ENCODE measurements around the gene AGPAT4.

Gene AGPAT4

DNA sequence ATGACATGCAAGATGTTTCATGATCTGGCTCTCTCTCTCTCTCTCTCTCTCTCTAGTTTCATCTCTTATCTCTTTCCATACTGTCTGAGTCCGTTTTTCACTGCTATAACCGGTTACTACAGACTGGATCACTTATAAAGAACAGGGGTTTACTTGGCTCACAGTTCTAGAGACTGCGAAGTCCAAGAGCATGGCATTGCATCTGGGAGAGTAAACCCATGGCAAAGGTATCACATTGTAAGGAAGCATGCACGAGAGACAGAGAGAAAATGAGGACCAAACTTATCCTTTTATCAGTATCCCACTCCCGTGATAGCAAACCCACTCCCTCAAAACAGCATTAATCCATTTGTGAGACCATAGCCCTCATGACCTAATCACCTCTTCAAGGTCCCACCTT lies 7.2 kb upstream of the AGPAT4 start:
- no peak for DNase-seq

DNA sequence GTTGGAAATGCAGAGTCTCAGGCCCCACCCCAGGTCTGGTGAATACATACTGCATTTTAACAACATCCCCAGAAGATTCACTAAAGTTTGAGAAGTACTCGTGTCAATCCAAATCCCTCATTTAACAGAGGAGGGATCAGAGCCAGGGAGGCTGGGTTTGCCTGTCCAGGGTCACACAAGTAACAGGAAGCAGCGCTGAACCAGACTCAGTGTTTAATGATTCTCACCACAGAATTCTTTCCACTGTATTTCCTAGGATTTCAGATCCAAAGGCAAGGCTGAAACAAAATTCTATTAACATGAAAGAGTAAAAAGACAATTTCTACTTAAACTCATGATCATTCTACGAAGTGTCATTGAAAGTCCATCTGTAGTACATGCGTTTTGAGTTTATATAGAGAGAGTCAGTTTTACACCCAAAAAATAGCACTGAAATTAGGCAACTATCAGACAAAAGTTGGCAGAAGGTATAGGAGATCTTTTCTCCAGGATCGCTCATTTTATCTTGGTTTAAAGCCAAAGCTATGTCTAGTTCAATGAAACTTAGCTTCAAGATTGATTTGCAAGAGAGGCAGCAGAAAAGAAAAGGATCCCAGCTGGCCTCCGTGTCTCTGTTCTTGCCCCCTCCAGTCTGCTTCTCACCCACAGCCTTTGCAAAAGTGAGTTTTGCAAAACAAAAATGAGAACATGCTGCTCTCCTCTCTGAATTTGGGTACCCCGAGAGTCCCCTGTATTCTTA lies 6.0 kb upstream of the AGPAT4 start:
- DNase-seq = no peak

DNA sequence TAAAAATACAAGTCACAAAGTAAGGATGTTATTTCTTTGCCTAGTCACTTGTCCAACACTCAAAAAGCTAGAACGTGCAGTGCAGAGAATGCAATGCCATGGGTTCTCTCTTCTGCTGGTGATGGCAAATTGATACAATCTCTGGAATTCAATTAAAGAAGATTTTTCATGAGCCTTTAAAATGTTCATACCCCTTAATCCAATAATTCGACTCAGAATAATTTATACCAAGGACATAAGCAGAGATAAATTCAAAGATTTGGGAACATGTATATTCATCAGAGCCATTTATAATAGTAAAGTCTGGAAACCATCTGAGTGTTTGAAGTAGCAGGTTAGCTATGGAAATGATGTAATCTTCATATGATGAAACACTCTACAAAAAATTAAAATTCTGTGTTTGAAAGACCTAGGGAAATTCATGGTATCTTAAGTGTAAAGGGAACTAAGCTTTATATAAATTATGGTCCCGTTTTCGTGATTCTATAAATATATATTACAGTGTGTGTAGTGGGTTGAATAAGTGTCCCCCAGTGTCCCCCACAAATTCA lies 2.8 kb upstream of the AGPAT4 start:
- no peak for DNase-seq

DNA sequence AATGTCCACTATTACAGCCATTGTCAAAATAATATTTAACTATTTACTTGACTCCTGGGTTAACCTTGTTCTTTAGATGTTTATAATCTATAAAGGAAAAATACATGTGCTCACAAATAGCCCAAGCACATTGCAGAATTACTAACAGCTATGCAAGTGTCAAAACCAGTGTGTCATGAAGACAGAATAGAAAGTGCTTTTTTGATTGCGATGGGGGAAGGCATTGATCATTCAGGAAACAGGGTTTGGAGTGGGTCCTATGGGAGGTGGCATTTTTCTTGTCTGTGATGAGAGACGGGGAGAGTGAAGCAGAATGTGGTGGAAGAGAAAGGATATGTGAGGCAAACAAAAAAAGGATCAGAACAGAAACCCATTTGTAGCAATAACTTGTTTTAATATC lies 1.0 kb upstream of the AGPAT4 start:
- no peak for DNase-seq

DNA sequence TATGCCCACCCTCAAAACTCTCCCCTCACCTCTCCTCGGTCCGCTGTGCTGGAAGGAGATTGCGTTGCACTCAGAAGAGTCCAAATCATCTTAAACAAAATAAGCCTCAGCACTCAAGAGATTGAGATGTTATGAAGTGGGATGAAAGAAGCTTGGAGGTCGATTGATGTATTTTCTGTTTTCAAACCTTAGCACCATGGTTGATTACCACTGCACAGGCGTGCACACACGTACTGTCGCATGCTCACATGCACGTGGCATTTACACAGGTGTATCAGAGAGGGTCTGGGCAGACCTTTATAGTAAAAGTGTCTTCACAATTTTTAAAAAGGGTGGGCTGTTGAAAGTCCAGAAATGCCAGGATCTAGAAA lies 612 bp upstream of the AGPAT4 start:
- DNase-seq = no peak

DNA sequence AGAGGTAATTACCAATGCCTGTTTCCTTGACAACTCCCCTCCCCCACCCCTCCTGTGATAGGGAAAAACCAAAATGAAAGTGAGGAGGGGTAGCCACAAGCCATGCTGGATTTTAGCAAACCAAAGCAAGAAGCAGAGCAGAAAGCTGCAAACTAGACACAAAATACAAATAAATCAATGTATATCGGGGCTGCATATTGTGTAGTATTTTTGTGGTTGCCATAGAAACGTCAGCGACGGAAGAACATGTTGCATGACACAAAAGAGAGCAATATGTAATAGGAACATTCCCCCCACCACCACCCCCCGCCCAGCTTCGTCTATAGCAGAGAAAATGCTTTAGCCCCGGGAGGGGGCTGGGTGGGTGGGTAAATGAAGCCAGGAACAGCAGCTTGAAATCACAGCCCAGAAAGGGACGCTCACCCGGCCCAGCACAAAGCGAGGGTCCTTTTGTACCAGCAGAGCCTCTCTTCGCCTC lies 548 bp downstream of the AGPAT4 start:
- DNase-seq = peak; percentile 48

DNA sequence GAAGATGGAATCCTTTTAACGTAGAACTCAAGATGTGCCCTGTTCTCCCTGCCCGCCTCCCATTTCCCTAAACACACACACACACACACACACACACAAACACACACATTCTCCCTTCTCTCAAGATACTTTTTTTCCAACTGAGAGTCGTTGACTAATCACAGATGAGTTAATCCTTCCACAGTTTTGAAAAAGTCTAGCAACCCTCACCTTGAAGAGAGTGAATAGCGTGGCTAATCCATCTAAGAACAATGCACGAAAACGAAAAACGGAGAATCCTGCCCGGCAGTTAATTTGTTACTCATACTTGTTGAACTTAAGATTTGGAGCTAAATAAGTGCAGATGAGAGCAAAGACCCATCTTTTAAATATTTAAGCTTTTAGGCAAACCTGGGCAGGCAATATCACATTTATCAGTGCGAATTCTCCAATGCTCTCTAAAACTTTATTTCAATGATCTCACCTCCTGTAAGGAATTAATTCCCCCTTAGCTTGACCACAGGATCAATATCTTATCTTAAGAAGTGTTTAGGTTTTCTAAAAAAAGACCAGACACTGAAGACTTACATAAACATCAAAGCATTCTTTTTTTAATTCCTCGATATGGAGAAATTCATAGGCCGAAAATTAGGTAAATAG lies 1.1 kb downstream of the AGPAT4 start:
- DNase-seq = no peak

DNA sequence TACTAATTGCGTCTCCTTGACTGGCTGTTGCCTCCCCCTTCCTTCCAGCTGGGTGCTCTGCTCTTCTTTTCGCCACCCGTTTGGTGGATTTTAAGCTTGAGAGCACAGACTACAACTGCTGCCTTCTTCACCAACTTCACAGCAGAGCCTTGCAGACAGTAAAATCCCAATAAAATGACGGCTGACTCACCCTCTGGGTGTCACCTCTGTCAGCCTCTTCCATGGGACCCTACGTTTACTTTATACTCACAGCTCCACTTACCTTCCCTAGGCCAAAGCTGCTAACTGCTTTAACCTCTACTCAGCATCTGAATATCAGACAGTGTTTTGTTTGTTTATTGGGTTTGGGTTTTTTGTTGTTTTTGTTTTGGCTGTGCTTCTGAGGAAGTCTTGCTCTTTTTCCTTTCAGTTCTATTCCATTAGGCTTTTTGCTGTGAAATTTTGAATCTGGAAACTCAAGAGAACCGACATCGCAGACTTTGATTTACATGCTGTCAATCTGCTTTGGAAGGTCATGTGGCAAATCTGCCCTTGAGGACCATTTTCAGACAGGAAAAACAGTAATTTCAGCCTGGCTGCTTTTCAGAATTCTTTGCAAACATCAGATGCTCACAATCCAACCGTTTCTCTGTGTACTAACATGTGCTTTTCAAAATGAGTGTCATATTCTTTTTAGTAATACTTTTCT lies 2.4 kb downstream of the AGPAT4 start:
- no peak for DNase-seq

DNA sequence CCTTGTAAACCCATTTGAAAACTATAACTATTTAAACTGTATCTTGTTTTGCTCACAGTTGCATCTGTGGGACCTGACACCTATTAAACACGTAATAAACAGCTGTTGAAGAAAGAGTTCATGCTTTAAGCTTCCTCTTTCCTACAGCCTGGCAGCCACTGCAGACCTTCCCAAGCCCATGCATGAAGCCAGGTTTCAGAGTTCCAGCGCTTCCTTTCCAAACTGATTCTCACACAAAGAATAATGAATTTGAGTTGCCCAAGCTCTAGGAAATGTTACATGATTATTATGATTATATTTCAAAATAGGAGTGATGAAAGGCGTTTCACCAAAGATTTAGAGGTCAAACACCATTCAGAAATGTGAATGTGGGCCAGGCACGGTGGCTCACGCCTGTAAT lies 3.7 kb downstream of the AGPAT4 start:
- no peak for DNase-seq

DNA sequence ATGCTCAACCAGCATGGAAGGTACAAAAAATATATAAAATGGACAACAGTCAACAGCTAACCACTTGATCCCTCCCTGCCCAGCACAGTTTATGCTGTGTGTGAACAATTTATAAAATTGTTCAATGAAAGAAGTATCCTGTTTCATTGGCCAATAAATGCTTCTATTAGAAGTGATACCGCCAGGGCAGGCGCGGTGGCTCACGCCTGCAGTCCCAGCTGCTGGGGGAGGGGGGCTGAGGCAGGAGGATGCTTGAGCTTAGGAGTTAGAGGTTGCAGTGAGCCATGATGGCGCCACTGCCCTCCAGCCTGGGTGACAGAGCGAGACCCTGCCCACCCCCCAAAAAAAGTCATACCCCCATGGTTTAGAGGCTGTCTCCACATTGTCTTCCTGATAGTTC lies 4.6 kb downstream of the AGPAT4 start:
- DNase-seq = no peak

DNA sequence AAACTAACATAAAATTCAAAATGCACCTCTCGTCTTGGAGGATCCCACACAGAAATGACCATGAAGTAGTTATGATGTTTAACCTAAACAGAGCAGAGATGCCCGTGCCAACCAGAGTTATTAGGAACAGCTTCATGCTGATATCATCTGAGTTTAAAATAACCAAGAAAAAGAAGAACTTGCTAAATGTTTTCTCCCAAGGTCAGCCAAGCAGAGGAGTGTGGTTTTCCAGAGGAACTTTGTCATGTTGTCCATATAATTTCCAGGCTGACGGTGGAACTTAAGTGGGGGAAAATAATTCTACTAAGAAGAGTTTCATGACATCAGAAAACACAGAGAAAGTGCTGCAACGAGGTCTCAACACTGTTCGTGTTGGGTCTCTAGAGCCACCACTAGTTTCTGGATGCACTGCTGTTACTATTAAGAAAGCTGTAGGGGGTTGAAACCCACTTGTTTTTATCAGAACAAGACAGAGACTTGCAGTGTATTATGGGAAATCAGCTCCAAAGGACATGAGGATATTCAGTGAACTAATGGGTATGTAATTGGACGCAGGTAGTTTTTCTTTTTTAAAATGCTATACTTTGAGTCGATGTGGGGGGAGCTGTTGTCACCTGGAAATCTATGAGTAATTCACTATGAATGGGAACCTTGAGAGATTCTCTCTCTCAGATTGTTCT lies 5.2 kb downstream of the AGPAT4 start:
- DNase-seq = no peak

DNA sequence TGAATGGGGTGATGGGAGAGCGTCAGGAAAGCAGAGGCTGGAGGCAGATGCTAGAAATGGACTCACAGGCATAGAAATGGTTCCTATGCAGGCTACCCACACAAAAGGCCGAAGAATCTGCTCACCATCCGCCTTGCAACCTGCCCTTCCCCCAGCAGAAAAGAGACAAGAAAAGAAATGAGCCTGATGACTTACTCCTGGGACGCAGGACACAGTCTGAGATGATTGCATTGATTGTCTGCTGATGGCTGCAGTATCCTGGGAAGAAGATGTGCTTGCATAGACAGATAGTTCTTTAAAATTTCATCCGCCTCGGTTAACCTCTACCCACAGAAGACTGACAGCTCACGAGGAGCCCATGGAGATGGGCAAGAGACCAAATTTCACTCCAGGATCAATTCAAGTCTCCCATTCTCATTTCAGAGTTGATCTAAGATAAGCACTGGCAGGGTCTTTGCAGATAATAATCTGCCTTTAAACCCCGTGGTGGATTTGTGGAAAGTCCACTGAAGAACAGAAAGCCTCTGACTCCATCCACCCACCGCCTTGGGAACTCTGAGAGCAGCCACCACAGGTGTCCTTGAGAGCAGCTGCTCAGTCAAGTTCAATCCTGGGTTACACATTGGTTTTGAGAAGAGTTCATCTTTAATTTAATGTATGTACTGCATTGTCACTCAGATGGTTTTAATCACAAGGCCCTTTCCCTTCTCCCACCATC lies 7.2 kb downstream of the AGPAT4 start:
- DNase-seq = no peak

DNA sequence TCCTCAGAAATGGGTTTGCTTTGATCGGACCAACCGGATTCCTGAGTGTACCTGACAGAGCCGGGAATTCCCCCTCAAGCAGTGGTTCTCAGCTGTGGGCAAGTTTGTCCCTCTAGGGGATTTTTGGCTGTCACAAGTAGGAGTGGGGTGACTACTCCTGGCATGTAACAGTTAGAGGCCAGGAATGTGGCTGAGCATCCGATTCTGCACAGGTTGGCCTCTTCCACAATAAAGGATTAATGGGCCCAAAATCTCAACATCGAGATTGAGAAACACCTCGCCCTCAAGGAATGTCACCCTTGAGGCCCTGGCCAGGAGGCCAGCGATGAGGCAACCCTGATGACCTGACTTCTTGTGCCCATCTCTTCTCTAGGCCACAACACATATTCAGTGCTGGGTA lies 7.9 kb downstream of the AGPAT4 start:
- DNase-seq = no peak

DNA sequence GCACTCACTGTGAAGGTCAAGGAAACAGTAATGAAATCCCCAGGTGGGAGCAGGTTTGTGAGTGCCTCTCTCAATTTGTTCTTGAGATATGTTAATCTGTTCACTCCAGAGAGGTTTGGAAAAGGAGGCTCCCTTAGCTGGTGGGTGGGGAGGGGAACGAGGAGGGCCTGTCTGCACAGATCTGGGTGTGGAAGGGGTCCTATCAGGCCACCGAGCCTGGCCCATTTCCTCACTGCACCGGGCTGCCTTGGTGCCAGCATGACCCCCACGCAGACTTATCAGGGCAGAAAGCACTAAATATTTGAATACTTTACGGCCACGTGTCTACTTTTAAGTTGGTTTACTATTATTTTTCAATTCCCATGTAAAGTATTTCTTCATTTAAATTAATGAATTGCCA lies 8.3 kb downstream of the AGPAT4 start:
- DNase-seq = no peak

DNA sequence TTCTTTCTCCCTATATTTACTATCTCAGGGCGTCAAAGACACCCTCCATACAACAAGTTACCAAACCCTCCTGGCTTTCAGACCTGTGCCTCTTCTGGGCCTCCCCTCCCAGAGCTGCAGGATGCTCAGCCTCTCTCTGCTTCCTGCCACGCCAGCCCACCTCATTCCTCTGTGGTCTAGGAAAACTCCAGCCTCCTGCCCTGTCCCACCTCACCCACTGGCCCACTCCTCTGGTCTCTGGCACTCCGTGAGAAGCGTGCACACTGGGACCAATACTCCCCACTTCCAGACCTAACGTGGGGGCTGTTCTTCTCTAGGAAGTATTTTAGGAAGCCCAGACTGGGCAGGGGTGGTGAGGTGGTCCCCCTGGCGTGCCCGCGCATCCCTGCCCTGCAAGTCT lies 9.7 kb downstream of the AGPAT4 start:
- DNase-seq = no peak

DNA sequence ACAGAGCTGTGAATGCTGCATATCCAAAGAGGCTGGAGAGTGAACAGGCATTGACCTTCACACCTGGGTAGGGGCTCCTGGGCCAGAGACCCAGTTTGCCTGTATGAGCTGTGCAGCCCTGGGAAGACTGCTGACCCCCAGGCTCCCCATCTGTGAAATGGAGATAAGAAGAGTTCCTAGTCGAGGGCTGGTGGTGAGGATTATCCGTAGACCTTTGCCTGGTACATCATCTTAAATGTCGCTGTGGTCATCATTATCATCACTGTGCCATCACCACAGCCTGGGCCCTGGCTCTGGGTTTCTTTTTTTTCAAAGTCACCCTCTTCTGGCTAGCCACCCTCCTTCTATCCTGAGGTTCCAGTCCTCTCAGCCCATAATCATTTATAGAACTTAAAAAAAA lies 12.0 kb downstream of the AGPAT4 start:
- no peak for DNase-seq

DNA sequence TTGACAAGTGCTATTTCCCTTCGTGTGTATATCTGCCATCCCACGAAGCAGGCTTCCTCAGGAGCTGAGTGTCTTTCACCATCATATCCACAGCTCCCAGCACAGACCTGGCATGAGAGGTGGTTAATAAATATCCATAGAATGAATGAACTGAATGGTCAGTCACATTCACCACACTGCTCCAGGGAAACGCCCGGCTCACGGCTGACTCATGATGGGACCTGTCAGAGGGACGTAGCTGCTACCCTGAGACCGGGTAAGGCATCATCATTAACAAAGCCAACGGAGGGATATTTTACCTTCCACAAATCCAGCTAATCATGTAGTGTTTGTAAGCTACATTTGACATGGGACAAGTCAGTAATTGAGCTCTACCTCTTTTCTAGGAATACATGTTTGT lies 12.5 kb downstream of the AGPAT4 start:
- no peak for DNase-seq

DNA sequence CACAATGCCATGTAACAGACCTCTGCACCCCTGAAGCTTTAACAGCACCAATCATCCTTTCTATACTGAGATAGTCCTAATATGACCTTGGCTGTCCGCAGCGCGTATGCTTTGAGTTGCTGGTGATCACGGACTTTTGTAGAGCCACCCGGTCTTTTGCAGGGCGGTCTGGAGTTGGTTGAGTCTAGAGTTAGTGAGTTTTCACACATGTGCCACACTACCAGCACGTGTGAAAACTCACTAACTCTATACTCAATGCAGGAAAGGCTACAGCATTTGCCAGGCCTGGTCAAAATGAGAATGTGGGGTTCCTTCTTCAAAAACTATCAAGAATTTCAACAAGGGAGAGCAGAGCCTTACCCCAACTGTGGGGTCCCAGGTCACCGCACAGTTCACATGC lies 14.6 kb downstream of the AGPAT4 start:
- DNase-seq = no peak

DNA sequence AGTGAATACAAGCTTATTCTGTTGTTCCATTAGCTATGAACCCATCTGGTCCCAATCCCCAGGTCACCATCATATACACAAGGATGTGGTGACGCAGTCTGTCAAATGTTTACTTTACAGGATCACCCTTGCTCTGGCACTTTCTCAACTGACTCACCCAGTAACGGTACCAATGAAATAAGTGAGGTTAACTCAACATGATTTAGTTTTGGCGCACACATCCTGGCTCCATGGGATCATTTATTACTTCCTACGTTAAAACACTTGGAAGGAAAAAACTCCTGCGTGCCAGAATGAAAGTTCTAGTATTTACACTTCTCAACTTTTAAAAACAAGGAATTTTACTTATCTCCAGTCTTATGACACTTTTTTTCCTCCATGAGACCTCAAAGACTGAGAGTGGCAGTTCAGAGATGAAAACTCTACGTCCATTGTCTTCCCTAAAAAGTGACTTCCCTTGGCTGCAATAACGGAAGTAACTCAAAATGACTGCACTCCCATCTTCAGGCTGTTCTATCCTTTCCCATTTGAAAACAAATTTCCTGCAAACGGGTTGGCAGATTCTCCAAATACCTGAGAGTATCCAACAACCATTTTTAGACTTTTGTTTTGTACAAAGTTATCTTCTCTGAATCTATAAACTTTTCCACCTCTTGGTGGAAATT lies 15.9 kb downstream of the AGPAT4 start:
- no peak for DNase-seq

DNA sequence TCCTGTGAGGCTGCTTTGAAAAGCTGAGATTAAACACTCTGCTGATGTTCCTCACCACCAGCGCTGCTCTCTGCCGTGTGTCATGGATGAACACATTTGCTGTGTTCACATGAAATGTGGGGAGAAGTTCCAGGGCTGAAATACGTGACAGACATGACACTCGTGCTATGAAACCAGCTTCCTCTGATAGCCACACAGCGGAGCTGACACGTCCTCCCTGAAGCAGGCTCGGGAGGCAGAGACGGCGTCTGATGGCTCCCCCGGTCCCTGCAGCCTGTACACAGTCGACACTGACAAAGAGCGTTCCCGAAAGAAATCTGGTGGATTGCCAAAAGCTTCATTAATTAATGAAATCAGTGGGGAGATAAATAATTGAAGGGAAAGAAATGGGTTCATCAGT lies 17.5 kb downstream of the AGPAT4 start:
- DNase-seq = no peak

DNA sequence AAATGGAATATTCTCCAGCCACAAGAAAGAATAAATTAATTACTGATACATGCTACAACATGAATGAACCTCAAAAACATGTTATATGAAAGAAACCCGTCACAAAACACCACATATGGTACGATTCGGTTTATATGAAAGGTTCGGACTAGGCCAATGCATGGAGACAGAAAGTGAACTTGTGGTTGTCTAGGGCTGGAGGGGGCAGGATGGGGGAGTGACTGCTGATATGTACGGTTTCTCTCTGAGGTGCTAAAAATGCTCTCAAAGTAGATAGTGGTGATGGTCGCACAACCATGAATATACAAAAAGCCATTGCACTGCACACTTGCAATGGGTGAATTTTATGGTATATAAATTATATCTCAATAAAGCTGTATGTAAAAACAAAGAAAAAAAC lies 18.3 kb downstream of the AGPAT4 start:
- no peak for DNase-seq

Measured in T-helper 9 cell (primary cell).